ENCODE data around the gene AGMO.

The AGMO gene

GRCh38 chr7:15457990-15458955 is 103.5 kb downstream of the AGMO start:
- DNase-seq (ENCODE audit: low spot score), result no peak

- no peak for DNase-seq (ENCODE audit: low spot score)
These were observed 109.1 kb downstream of the AGMO start for GRCh38 chr7:15452670-15453069.

DNA sequence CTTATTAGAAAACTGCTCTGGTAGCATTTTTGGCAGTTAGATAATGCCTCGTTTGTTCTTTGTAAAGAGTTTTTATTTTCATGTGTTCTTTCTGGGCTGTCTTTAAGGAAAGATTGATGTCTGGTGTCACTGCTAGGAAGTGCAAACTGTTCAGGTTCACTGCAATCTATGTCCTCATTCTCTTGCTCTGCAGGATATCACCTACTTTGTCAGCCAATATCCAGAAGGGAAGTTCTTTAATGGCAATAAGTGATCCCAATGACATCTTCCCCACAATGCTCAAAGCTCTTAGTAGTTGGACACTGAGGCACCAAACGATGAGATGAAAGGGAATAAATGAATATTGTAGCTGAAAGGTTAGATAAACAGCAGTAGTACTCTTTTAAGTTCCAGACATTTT is 115.1 kb downstream of the AGMO start:
- DNase-seq (ENCODE audit: low spot score), result no peak

DNA sequence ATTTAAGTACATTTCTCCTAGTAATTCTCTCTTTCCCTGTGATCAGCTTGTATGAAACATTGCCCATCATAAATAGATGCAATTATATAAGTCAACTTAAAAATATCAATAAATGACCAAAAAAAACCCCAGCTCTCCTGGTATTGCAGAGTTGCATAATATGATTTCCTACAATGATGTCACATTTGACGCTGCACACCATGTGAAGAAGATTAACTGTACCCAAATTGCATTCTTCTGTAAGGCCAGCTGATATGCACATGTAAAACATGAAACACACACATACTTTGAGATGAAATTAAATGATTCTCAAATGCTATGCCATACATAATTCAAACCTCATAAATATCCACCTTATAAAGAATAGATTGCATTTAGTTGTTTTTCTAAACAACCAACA is 115.5 kb downstream of the AGMO start:
- no peak for DNase-seq (ENCODE audit: low spot score)

- DNase-seq (ENCODE audit: low spot score), result no peak
These were observed 119.9 kb downstream of the AGMO start for GRCh38 chr7:15441915-15442314.

DNA sequence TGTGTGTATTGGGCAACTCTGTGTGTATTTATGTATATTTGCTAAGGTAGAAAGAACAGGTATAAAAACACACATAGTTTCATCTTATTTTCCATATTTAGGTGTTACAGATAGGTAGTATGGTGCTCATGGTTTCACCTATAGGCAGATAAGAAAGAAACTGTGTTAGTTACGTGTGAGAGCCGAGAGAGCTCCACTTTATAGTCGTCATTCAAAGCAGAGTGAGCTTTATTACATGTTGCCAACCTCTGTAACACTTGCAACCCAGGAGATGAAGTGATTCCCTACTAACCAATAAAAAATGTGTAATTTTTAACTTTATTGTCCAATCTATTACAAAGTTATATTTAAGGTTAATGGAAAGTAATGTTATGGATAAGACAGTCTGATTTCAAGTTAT is 121.3 kb downstream of the AGMO start:
- no peak for DNase-seq (ENCODE audit: low spot score)

GRCh38 chr7:15439853-15440252 is 122.0 kb downstream of the AGMO start:
- no peak for DNase-seq (ENCODE audit: low spot score)

DNA sequence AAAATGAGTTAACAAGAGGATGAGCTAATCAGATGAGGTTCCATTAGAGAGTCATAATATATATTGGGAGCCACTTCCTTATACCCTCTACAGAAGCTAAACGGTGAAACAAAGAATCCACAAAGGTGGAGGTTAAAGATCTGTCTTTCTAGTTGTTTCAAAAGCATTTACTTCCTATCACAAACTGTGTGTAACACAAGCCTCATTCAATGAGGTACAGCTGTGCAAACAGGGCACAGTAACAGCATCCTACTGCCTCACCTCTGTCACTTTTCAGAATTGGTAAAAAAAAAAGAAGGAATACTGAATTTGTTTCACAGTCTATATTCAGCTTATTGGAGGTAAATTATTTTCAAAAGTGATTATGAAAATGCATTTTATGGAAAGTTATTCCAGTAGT is 128.7 kb downstream of the AGMO start:
- DNase-seq (ENCODE audit: low spot score), result no peak

DNA sequence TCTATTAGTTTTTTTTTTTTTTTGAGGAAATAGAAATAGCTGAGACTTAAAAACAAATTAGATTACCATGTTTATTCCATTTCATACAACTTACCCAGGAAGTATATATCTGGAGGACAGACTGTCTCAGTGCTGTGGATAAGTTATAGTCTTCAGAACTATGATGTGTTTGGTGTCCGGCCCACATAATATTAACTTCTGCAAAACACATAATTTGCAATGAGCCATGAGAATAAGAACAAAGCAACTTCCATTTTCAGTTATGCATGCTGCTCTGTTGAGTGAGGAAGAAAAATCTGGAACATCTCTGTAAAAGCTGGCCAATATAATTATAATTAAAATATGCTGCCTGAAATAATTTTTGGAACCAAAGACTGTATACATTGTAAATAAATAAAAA is 130.9 kb downstream of the AGMO start:
- no peak for DNase-seq (ENCODE audit: low spot score)

DNA sequence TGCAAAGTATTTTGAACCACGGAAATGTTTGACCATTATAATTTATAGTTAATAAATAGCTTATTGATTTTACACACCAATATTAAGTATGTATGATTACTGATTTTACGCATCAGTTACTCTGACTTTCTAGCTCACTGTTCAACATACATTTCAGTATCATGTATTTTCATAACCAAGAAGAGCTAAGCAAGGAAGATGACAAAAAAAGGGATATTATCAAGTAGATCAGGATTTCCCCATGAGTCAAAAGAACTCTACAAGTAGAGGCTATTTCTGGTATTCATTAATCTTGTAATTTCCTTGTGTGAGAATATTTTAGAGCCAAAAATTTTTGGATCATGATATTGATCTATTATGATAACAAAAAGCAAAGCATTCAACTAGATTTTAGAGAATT is 131.6 kb downstream of the AGMO start:
- DNase-seq (ENCODE audit: low spot score), result no peak

DNA sequence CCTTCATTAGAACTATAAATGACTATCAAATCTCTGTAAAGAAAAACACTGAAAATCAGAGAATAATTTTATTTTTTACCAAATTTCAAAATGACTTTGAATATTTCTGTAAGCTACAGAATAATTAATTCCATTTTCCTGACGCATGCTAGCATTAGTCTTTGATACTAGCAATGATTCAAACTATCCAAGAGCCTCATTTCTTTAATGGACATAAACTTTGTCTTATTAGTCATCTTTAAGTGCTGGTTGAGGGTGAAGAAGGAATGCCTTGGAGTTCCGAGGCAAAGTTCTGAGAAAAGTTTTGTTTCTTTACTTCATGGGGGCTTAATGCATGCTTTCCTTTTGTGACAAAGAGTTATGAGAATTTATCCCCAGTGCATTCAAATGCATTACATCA is 137.3 kb downstream of the AGMO start:
- no peak for DNase-seq (ENCODE audit: low spot score)

GRCh38 chr7:15419596-15419995 is 142.2 kb downstream of the AGMO start:
- no peak for DNase-seq (ENCODE audit: low spot score)

GRCh38 chr7:15418264-15418663 is 143.6 kb downstream of the AGMO start:
- no peak for DNase-seq (ENCODE audit: low spot score)

DNA sequence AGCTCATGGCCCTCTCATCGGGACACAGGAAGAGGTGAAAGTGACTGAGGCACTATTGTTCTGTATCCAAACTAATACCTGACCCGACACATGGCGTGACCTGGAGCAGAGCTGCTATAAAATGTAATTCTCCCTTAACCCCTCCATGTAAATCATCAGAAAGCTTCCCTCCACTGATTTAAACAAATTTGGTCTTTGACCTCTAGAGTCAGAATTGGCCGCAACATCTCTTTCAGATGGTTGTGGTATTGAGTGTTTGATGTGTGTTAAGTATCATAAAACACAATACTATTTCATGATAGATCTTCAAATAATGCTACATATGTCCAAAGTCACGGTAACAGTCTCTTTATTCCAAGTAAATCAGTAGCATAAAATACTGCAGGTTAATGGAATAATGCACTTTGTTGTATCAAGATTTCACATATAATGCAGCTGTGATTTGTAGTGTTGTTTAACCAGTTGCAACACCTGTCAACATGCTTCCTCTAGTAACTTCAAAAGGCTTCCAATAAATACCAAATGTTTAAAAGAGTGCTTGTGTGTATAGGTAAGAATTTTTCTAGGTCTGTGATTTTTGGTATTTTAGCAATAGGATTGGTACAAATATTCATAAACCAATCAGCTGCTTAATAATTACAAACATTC is 144.3 kb downstream of the AGMO start:
- DNase-seq (ENCODE audit: low spot score), result no peak

DNA sequence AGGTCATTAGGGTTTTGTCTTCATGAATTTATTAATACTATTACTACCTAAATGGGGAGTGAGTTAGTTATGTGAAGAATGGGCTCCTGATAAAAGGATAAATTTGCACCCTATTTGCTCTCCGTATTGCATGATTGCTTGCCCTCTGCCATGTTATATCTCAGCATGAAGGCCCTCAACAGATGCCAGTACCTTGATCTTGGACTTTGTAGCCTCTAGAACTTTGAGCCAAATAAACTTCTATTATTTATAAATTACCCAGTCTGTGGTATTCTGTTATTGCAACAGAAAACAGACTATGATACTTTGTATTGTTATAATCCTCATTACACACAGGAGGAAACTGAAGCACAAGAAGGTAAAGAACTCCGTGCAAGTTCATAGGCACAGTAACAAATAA is 150.8 kb downstream of the AGMO start:
- DNase-seq (ENCODE audit: low spot score), result no peak

DNA sequence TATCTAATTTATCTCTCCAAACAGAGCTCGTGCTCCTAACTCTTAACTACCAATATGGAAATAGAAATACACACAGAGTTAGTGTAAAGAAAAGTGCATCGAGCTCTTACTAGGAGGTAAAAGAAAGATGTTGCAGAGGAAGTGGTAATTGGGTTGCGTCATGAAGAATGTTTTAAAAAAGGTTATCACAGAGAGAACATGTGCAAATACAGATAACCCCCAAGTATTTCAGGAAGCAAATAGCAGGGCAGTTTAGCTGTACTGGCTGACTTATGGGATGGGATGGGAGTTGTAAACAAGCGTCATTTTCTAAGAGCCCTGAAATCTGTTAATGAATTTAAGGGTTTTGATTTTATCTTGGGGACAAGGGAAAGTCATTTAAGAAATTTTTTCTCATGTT is 153.9 kb downstream of the AGMO start:
- DNase-seq (ENCODE audit: low spot score), result no peak

DNA sequence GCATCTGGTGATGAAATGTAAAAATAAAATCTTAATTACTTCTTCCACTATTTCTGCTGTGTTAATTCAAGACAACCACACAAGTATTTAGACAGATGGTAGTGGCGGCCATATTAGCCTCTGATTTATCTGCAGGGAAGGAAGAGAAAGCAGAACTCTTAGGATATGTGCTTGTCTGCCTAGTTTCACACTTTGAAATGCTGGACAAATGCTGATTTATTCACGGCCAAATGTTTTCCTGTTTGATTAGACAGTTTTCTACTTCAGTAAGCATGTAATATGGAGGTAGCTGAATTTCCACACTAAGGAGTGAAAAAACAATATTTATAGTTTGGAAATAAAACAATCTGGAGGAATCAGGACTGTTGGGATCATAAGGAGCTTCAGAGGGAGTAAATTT is 158.1 kb downstream of the AGMO start:
- no peak for DNase-seq (ENCODE audit: low spot score)

DNA sequence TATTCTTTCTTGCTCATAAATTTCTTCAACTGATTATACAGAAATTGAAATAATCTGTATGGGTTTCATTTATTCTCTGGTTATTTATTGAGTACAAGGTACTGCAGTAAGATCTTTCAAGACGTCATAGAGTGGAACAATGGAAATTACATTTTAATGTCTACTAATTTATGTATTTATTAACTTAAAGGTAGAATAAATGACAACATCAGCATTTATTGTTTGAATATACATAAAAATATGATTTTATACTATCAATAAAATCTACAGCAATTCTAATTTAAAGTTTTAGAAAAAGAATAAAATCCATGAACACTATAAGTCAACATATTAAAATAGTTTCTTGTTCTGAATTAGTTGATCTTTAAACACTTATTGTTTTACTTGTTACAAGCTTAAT is 158.5 kb downstream of the AGMO start:
- DNase-seq (ENCODE audit: low spot score), result no peak

GRCh38 chr7:15402436-15403136 is 159.2 kb downstream of the AGMO start:
- DNase-seq (ENCODE audit: low spot score), result no peak

DNA sequence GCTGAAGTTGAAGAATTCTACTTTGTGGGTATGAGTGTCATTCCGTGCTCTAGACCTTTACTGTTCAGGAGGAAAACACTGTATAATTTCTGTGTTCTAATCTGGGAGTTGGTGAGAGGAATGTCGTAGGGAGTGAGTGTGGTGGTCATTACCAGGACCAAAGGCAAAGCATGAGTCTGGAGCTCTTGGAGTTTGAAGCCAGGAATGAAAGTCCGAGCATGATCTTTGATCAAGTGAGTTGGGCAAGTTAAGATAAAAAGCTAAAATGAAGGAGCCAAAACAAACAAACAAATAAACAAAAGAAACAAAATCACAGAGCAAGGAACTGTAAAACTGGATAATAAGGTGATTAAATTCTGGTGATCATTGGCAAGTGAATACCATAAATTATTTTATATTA is 161.4 kb downstream of the AGMO start:
- DNase-seq (ENCODE audit: low spot score), result no peak

DNA sequence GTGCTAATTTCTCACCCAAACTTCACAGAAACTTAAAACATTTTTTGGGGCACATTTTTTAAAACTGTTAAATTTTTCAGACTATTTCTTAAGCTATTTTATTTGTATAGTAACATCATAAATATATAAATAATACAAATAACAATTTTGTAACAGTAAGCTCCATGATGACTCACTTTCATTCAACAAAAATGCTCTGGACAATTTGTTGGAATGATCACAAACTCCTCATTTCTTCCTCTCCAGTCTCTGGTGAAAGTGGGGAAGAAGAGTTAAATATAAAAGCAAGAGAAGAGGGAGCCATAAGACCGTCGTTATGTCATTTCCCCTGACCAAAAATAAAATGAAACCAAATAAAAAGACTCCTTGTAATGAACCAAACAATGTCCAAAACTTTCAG is 162.4 kb downstream of the AGMO start:
- no peak for DNase-seq (ENCODE audit: low spot score)

DNA sequence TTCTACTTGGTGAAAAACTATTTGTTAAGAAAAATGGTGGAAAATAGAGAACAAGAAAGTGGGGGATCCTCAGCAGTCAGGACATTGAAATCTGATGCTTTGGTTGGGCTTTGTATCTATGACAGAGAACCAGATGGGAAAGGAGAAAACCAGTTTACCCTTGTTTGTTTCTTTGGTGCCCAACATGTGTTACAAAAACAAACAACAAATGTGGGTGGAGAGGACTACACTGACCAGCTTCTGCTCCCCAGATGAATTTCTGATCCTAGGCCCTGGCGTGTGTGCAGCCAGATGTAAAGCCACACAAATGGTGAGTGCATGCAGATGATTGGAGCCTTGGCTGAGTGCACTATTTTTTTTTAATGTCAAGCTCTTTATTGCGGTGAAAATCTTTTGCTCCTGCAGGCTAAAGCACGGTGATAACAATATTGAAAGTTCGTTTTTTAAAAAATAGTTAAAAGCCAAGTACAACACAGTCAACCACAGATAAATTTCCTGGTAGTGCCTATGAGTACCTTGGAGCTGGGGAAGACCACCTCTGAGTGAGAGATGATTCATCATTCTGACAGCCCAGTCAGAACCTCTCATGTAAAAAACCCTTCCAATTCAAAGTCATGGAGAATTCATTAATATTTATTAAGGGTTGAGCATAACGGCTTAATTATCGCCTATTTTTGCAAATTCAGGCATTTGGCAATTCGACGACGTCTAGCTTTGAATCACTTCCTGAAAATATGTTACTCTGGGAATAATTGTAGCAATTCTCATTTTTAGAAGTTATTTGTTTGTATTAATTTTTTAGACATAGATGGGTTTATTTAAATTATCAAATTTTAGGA is 163.7 kb downstream of the AGMO start:
- no peak for DNase-seq (ENCODE audit: low spot score)
